ENCODE measurements around the gene POU4F2.

The POU4F2 gene

GRCh38 chr4:146638786-146639505 lies at the start of gene POU4F2:
Gene POU4F2 (plus strand): TSS chr4:146638893. CDS start chr4:146639141, 248 bp downstream.
- Histone ChIP-seq H3K27me3 (replicated peaks; ENCODE audit: control insufficient read depth, insufficient read depth, low read length) (no peaks in the 10 kb centered on the region; the same call in 1 of the 2 replicates), H3K36me3 (ENCODE audit: control insufficient read depth, insufficient read depth, low read length) (no peaks in the 10 kb centered on the region), H3K4me3 (replicated peaks; ENCODE audit: low read depth, low read length) (no peak within 1 kb of the TSS)
- no peak for DNase-seq (ENCODE audit: extremely low read depth, insufficient read length)
- no peak for TF ChIP-seq CTCF (IDR thresholded peaks at IDR 0.05; ENCODE audit: insufficient read depth, low read length, poor library complexity, severe bottlenecking)

GRCh38 chr4:146590801-146591200 lies 47.9 kb upstream of the POU4F2 start:
- no peak for DNase-seq (ENCODE audit: extremely low read depth, insufficient read length)
- no peak for TF ChIP-seq CTCF (IDR thresholded peaks at IDR 0.05; ENCODE audit: insufficient read depth, low read length, poor library complexity, severe bottlenecking)
- no peaks in the 10 kb centered on the region for H3K27me3 ChIP-seq (replicated peaks; ENCODE audit: control insufficient read depth, insufficient read depth, low read length)
- no peak overlapping the region for H3K4me3 ChIP-seq (replicated peaks; ENCODE audit: low read depth, low read length)
- no peaks in the 10 kb centered on the region for H3K36me3 ChIP-seq (ENCODE audit: control insufficient read depth, insufficient read depth, low read length)

GRCh38 chr4:146592019-146592418 lies 46.7 kb upstream of the POU4F2 start:
- DNase-seq (ENCODE audit: extremely low read depth, insufficient read length) = no peak
- Histone ChIP-seq H3K4me3 (replicated peaks; ENCODE audit: low read depth, low read length) (no peak overlapping the region), H3K27me3 (replicated peaks; ENCODE audit: control insufficient read depth, insufficient read depth, low read length) (no peaks in the 10 kb centered on the region), H3K36me3 (ENCODE audit: control insufficient read depth, insufficient read depth, low read length) (no peaks in the 10 kb centered on the region)
- no peak for TF ChIP-seq CTCF (IDR thresholded peaks at IDR 0.05; ENCODE audit: insufficient read depth, low read length, poor library complexity, severe bottlenecking)

GRCh38 chr4:146632770-146633470 lies 5.8 kb upstream of the POU4F2 start:
- Histone ChIP-seq H3K27me3 (replicated peaks; ENCODE audit: control insufficient read depth, insufficient read depth, low read length) (no peaks in the 10 kb centered on the region; the same call in 1 of the 2 replicates), H3K36me3 (ENCODE audit: control insufficient read depth, insufficient read depth, low read length) (no peaks in the 10 kb centered on the region), H3K4me3 (replicated peaks; ENCODE audit: low read depth, low read length) (no peak overlapping the region)
- TF ChIP-seq CTCF (IDR thresholded peaks at IDR 0.05; ENCODE audit: insufficient read depth, low read length, poor library complexity, severe bottlenecking) = no peak
- no peak for DNase-seq (ENCODE audit: extremely low read depth, insufficient read length)

GRCh38 chr4:146633471-146633800 lies 5.3 kb upstream of the POU4F2 start:
- no peak overlapping the region for H3K4me3 ChIP-seq (replicated peaks; ENCODE audit: low read depth, low read length)
- DNase-seq (ENCODE audit: extremely low read depth, insufficient read length) = no peak
- no peaks in the 10 kb centered on the region for H3K36me3 ChIP-seq (ENCODE audit: control insufficient read depth, insufficient read depth, low read length)
- no peak for TF ChIP-seq CTCF (IDR thresholded peaks at IDR 0.05; ENCODE audit: insufficient read depth, low read length, poor library complexity, severe bottlenecking)
- H3K27me3 ChIP-seq (replicated peaks; ENCODE audit: control insufficient read depth, insufficient read depth, low read length) = no peaks in the 10 kb centered on the region; the same call in none of the 2 replicates

Data from GM06990 (cell line).